Measurements from ENCODE around the gene USH2A. TPM values are rescaled to one million over a fixed set of nuclear protein-coding genes. Genes with fewer than 3 reads are reported as not detected.

Gene USH2A
- total RNA-seq, 2 experiments from 2014 or later: not detected

DNA sequence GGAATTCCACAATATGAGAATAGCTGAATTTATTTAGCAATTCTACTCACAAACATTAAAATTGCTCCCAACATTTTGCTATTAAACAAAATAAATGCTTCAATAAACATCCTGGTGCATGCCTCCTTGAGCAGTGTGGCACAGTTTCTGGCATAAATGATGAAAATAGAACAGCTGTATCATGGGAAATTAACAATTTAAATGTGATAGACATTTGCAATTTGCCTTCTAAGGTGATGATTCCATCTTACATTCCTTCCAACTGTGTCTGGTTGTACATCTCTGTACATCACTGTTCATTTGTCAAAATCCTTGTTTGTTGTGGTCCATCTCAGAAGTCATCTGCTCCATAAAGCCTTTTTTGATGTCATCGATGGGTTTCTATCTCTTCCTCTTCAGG is 657.4 kb downstream of the USH2A start:
- Mint-ChIP-seq H3K27me3 (ENCODE audit: low read depth) (no peaks in the 10 kb centered on the region), H3K4me3 (no peak overlapping the region), H3K27ac (no peak overlapping the region), H3K9me3 (ENCODE audit: insufficient read depth) (peaks cover 15% of the 10 kb centered on the region), H3K4me1 (ENCODE audit: low read depth) (no peaks in the 10 kb centered on the region), H3K36me3 (ENCODE audit: low read depth) (no peaks in the 10 kb centered on the region)
- ATAC-seq (no peak), DNase-seq (no peak)
- ChIA-PET POLR2A (no interaction called here), CTCF (no interaction called here)

DNA sequence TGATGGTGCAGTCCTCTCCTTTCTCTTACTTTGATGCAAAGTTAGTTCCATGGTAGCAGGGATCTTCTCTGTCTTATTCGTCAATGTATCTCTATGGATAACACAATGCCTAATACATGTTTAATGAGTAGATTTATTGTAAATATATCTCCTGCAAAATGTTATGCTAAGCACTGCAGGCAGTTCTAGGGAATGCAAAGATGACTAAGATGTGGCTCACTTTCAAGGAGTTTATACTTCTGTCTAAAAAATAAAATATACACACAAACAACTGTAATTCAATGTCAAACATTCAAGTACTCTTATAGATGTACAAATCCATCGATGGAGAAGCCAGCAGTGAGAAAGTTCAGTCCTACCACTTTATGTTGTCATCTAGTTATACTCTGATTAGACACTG is 661.8 kb downstream of the USH2A start:
- Mint-ChIP-seq H3K36me3 (ENCODE audit: low read depth) (no peaks in the 10 kb centered on the region), H3K9me3 (ENCODE audit: insufficient read depth) (peaks cover 17% of the 10 kb centered on the region), H3K4me1 (ENCODE audit: low read depth) (no peaks in the 10 kb centered on the region), H3K27ac (no peak overlapping the region), H3K4me3 (no peak overlapping the region), H3K27me3 (ENCODE audit: low read depth) (no peaks in the 10 kb centered on the region)
- DNase-seq (no peak), ATAC-seq (no peak)
- CTCF ChIA-PET: no interaction called here
- POLR2A ChIA-PET: no interaction called here

DNA sequence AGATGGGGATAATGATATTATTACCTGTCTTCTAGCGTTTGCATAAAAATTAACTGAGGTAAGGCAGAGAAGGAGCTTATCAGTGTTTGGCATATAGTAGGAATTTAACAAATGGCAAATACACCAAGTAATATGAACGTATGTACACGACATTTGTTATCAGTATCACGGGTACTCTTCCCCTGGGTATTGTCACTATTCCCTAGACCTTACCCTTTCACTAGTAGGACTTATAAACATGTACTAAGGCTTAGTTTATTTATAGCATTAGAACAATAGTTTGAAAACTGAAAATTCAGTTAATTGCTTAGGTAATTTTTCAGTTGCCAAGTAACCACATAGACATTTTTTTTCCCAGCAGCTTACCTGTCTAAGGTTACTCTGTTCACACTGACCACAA is 669.1 kb downstream of the USH2A start:
- CTCF ChIA-PET: no interaction called here
- no peak for ATAC-seq
- Mint-ChIP-seq H3K4me1 (ENCODE audit: low read depth) (no peaks in the 10 kb centered on the region), H3K4me3 (no peak overlapping the region), H3K27me3 (ENCODE audit: low read depth) (no peaks in the 10 kb centered on the region), H3K27ac (no peak overlapping the region), H3K36me3 (ENCODE audit: low read depth) (no peaks in the 10 kb centered on the region), H3K9me3 (ENCODE audit: insufficient read depth) (peaks cover 4% of the 10 kb centered on the region)
- DNase-seq: no peak
- POLR2A ChIA-PET: no interaction called here

DNA sequence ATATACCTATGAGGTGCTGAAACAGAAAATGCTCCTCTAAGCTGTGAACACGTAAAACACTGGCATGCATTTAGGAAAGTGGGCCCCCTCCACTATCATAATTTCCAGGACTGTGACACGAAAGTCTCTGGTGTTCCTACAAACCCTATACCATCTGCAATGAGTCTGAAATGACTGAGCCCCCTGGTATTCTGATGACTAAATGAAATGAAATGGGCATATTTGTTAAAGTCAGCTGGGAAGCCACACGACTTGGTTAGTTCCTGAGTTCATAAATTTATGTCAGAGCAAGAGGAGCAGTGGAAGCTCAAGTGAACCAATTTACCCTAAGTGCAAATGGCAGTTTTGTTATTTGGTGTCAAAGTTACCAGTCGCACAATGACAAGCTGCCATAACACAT is 673.8 kb downstream of the USH2A start:
- no peak overlapping the region for H3K27ac Mint-ChIP-seq
- no peaks in the 10 kb centered on the region for H3K4me1 Mint-ChIP-seq (ENCODE audit: low read depth)
- H3K36me3 Mint-ChIP-seq (ENCODE audit: low read depth): no peaks in the 10 kb centered on the region
- H3K9me3 Mint-ChIP-seq (ENCODE audit: insufficient read depth): no peaks in the 10 kb centered on the region
- ATAC-seq (no peak), DNase-seq (no peak)
- H3K4me3 Mint-ChIP-seq: no peak overlapping the region
- CTCF ChIA-PET: no interaction called here
- no peaks in the 10 kb centered on the region for H3K27me3 Mint-ChIP-seq (ENCODE audit: low read depth)
- POLR2A ChIA-PET: no interaction called here

DNA sequence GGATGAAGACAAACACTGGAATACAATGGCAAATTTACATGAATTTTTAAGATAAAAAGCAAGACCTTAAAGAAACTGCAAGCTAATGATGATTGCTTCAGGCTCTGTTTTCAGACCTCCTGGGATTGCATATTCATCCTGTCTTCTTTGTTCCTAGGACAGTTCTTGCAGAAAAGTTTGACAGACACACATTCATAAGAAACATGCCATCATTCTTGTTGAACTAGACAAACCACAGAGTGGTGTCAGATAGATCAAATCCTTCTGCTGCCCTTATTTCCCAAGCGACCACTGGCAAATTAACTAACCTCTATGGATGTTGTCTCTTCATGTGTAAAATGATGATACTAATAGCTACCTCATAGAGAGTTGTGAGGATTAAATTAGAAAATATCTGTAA is 674.8 kb downstream of the USH2A start:
- ATAC-seq: no peak
- H3K27me3 Mint-ChIP-seq (ENCODE audit: low read depth): no peaks in the 10 kb centered on the region
- DNase-seq: no peak
- CTCF ChIA-PET: no interaction called here
- no peak overlapping the region for H3K27ac Mint-ChIP-seq
- POLR2A ChIA-PET: no interaction called here
- no peaks in the 10 kb centered on the region for H3K36me3 Mint-ChIP-seq (ENCODE audit: low read depth)
- H3K4me1 Mint-ChIP-seq (ENCODE audit: low read depth): no peaks in the 10 kb centered on the region
- H3K4me3 Mint-ChIP-seq: no peak overlapping the region
- no peaks in the 10 kb centered on the region for H3K9me3 Mint-ChIP-seq (ENCODE audit: insufficient read depth)

DNA sequence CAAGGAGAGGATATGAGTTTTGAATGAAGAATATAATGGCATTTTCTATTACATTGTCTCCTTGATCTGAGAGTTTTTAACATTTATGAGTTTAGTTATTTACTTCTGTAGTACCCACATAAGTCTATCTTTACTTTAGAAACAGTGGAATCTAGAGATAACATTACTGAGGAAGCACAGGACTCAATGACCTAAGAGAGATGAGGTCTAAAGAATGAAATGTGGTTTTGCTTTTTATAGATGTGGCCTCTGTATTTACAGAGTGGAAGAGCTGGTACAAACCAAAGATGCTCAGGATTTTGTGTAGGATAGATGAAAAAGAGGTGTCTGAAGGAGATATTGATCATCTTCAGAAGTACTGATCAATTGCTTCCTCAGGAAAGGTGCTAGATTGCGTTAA is 678.8 kb downstream of the USH2A start:
- Mint-ChIP-seq H3K27me3 (ENCODE audit: low read depth) (no peaks in the 10 kb centered on the region), H3K4me1 (ENCODE audit: low read depth) (no peaks in the 10 kb centered on the region), H3K9me3 (ENCODE audit: insufficient read depth) (no peaks in the 10 kb centered on the region), H3K4me3 (no peak overlapping the region), H3K27ac (no peak overlapping the region), H3K36me3 (ENCODE audit: low read depth) (no peaks in the 10 kb centered on the region)
- ChIA-PET POLR2A (no interaction called here), CTCF (no interaction called here)
- ATAC-seq (no peak), DNase-seq (no peak)

DNA sequence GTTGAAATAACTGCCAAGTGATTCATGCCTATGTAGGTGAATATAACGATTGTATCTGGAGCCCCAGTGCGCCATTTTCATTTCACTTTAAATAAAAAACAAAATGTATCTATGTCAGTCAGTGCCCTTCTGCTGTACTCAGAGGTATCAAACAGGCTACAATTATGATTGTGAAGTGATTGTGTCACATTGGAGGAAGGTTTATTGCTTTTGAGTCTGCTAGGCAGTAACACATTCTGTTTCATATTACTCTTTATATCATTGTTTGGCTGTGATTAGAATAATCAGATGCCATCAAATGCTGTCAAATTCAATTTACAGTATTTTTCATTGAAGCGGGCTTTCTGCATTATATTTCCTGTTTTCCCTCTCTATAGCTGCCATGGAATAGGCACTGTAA is 684.2 kb downstream of the USH2A start:
- H3K9me3 Mint-ChIP-seq (ENCODE audit: insufficient read depth): no peaks in the 10 kb centered on the region
- no peaks in the 10 kb centered on the region for H3K27me3 Mint-ChIP-seq (ENCODE audit: low read depth)
- DNase-seq: no peak
- no peak for ATAC-seq
- CTCF ChIA-PET: no interaction called here
- H3K27ac Mint-ChIP-seq: no peak overlapping the region
- POLR2A ChIA-PET: no interaction called here
- H3K4me1 Mint-ChIP-seq (ENCODE audit: low read depth): no peaks in the 10 kb centered on the region
- H3K36me3 Mint-ChIP-seq (ENCODE audit: low read depth): no peaks in the 10 kb centered on the region
- no peak overlapping the region for H3K4me3 Mint-ChIP-seq

DNA sequence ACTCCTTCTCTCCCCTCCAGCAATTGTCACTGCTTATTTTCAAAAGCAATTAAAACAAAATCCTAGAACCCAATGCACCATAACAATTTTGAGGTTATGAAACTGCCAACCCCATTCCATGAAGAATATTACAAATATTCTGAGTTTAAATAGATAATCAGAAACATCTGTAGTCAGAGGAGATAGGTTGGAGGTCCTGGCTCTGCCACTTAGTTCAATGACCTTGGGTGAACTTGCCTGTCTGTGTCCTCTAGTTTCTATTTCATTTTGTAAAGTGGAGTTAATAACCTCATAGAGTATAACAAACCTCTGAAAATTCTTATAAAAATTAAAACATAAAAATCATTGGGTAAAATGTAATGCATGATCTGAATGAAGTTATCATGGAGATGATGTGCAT is 691.5 kb downstream of the USH2A start:
- POLR2A ChIA-PET: no interaction called here
- ATAC-seq: no peak
- CTCF ChIA-PET: no interaction called here
- Mint-ChIP-seq H3K9me3 (ENCODE audit: insufficient read depth) (no peaks in the 10 kb centered on the region), H3K27me3 (ENCODE audit: low read depth) (no peaks in the 10 kb centered on the region), H3K4me1 (ENCODE audit: low read depth) (no peaks in the 10 kb centered on the region), H3K4me3 (no peak overlapping the region), H3K36me3 (ENCODE audit: low read depth) (no peaks in the 10 kb centered on the region), H3K27ac (no peak overlapping the region)
- no peak for DNase-seq

DNA sequence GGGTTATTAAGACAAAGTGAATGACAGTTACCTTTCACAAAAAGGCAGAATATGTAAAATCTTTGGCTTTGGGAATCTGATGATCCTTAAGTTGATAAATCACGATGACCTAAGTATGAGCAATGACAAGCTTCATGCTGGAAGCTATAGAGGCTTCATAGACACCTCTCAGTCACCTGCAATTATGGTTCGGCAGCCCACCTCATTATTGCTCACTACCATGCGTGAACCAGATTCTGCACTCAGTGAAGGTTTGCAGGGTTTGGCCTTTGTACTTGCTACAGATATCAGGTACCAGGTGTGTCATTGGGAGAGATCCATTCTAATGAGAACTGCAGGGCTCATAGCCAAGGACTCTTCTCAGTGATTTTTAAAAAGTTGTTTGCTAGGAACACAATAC is 692.6 kb downstream of the USH2A start:
- CTCF ChIA-PET: no interaction called here
- H3K27me3 Mint-ChIP-seq (ENCODE audit: low read depth): no peaks in the 10 kb centered on the region
- POLR2A ChIA-PET: no interaction called here

DNA sequence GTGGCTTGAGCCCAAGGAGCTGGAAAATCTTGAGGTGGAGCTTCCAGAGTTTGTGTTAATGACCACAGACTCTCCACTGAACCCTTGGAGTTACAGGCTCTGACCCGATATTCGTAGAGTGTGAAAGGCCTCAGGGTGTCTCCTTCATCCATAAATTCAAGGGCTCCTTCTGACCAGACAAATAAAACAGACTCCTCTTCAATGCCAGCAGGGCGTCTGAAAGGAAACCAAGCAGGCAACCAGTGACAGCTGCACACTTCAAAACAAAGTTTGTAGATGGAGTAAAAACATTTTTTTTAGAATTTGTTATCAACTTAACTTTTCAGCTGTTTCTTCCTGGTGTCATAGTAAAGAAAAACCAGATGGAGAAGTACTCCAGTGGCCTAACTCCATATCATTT is 695.1 kb downstream of the USH2A start:
- no peak overlapping the region for H3K4me3 Mint-ChIP-seq
- CTCF ChIA-PET: no interaction called here
- H3K27me3 Mint-ChIP-seq (ENCODE audit: low read depth): no peaks in the 10 kb centered on the region
- POLR2A ChIA-PET: no interaction called here
- H3K36me3 Mint-ChIP-seq (ENCODE audit: low read depth): no peaks in the 10 kb centered on the region
- H3K27ac Mint-ChIP-seq: no peak overlapping the region
- H3K4me1 Mint-ChIP-seq (ENCODE audit: low read depth): no peaks in the 10 kb centered on the region
- H3K9me3 Mint-ChIP-seq (ENCODE audit: insufficient read depth): no peaks in the 10 kb centered on the region
- DNase-seq: no peak
- ATAC-seq: no peak

More for the DNA sequence above, 692.6 kb downstream of the USH2A start:
- DNase-seq (no peak), ATAC-seq (no peak)
- Mint-ChIP-seq H3K9me3 (ENCODE audit: insufficient read depth) (no peaks in the 10 kb centered on the region), H3K36me3 (ENCODE audit: low read depth) (no peaks in the 10 kb centered on the region), H3K27ac (no peak overlapping the region), H3K4me1 (ENCODE audit: low read depth) (no peaks in the 10 kb centered on the region), H3K4me3 (no peak overlapping the region)

DNA sequence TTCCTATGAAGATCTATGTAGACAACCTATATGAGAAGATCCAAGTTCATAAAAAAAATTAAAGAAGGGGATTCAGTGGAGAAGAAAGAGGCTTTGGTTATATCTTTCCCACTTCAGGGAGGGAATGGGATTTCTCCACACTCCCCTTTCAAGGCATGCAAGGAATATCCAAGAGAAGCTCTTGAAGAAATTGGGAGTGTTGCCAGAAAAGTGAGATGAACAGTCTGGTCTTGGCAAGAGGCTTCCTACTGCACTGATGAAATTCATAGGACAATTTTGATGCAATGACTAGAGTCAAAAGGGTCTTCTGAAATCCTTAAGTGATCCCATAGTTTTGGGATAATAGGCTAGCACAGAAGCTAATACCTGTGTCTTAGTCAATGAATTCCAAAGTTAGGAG is 703.1 kb downstream of the USH2A start:
- no peaks in the 10 kb centered on the region for H3K36me3 Mint-ChIP-seq (ENCODE audit: low read depth)
- no peaks in the 10 kb centered on the region for H3K9me3 Mint-ChIP-seq (ENCODE audit: insufficient read depth)
- no peak for ATAC-seq
- DNase-seq: no peak
- H3K4me3 Mint-ChIP-seq: no peak overlapping the region
- no peaks in the 10 kb centered on the region for H3K4me1 Mint-ChIP-seq (ENCODE audit: low read depth)
- ChIA-PET CTCF (no interaction called here), POLR2A (no interaction called here)
- H3K27me3 Mint-ChIP-seq (ENCODE audit: low read depth): no peaks in the 10 kb centered on the region
- H3K27ac Mint-ChIP-seq: no peak overlapping the region

DNA sequence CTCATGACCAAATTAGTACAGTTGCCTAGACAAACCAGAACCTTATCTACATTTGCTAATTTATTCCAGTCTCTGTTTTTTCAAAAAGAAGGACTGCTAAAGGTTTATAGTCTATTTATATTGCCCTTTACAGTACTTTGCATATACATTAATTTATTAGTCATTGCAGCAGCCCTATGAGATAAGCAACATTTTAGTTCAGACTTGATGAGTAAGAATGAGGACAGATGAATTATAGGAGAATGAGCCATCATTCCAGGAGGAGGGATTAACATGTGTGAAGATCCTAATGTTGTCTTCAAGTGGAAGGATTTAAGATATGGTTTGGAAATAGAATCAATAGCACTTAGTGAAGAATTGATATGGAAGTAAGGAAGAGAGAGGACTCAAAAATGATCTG is 703.7 kb downstream of the USH2A start:
- Mint-ChIP-seq H3K36me3 (ENCODE audit: low read depth) (no peaks in the 10 kb centered on the region), H3K4me1 (ENCODE audit: low read depth) (no peaks in the 10 kb centered on the region), H3K9me3 (ENCODE audit: insufficient read depth) (no peaks in the 10 kb centered on the region), H3K4me3 (no peak overlapping the region), H3K27me3 (ENCODE audit: low read depth) (no peaks in the 10 kb centered on the region), H3K27ac (no peak overlapping the region)
- ATAC-seq (no peak), DNase-seq (no peak)
- CTCF ChIA-PET: no interaction called here
- POLR2A ChIA-PET: no interaction called here

DNA sequence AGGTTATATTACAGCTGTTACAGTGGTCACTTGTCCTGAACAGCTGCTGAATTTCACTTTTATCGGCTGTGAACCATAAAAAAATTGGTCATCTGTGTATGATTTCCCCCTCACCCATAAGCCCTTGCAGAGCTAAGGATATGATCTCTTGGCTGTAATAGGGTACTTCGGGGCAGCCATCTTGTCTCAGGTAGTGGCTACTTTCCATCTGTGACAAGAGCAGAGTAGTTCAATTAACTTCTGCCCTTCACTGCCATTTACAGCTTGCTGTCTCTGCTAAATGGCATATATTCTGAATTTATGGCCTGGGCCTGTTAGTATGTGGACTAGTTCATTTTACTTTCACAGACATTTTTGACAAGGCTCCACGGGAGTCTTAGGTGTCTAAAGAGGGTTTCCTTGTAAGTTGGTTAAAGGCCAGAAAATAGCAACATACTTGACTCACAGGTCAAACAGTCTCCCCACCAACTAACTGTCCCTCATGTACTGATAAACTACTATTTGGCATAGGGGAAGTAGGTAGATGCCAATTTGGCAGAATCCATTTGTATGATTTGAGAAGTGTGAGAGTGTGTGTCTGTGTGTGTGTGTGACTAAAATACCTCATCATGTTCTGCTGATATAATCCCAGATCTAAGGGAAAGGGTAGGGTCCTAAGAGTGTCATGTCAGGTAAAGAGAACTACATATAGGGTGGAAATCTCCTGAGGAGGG is 704.5 kb downstream of the USH2A start:
- no peak for ATAC-seq
- Mint-ChIP-seq H3K27ac (no peak overlapping the region), H3K9me3 (ENCODE audit: insufficient read depth) (no peaks in the 10 kb centered on the region), H3K36me3 (ENCODE audit: low read depth) (no peaks in the 10 kb centered on the region), H3K4me3 (no peak overlapping the region), H3K4me1 (ENCODE audit: low read depth) (no peaks in the 10 kb centered on the region), H3K27me3 (ENCODE audit: low read depth) (no peaks in the 10 kb centered on the region)
- POLR2A ChIA-PET: no interaction called here
- DNase-seq: no peak
- CTCF ChIA-PET: no interaction called here
